PC-9 (cell line): ENCODE data around the gene RHBDL1. TPM values are rescaled to one million over a fixed set of nuclear protein-coding genes. Genes with fewer than 3 reads are reported as not detected.

Experiments used
- BruUV-seq: library from RNA; stranded (reverse); fragments of 400-500 nt; replicated peaks from 2 replicates; lab custom pipeline; 2021; lab: Mats Ljungman, UMichigan
- CTCF ChIA-PET: fragments of 300-600 bp; sonication (Branson Sonifier 250); formaldehyde crosslinking; loops from one replicate; lab custom pipeline; 2022; ENCODE audit warnings: antibody characterized with exemption; lab: Charles Lee
- POLR2A ChIA-PET: fragments of 300-600 bp; sonication (Branson Sonifier 250); formaldehyde crosslinking; loops from one replicate; lab custom pipeline; 2022; ENCODE audit warnings: antibody characterized with exemption; ENCODE audit not compliant: unreplicated experiment; lab: Charles Lee
- DNase-seq, 2 experiments: peaks; one replicate each; pipeline versions ENCODE4 v3.0.0 to v3.0.0-alpha.2; 2015 to 2022; ENCODE audit warnings: mixed read lengths in 1 of 2
- H2AFZ ChIP-seq: fragments of 200-600 bp; sonication (generic); 2 replicates; pipeline ENCODE4 v1.8.1; 2017; ENCODE audit warnings: antibody characterized with exemption
- H3F3A ChIP-seq: fragments of 200-600 bp; sonication (generic); 2 replicates; pipeline ENCODE4 v1.8.1; 2017; ENCODE audit warnings: antibody characterized with exemption, mild to moderate bottlenecking, low read depth; ENCODE audit not compliant: insufficient read depth
- H3K27ac ChIP-seq: fragments of 200-600 bp; sonication (generic); 2 replicates; pipeline ENCODE4 v1.6.1; 2016; ENCODE audit warnings: mixed run types
- H3K27me3 ChIP-seq: fragments of 200-600 bp; sonication (generic); 2 replicates; pipeline ENCODE4 v1.6.1; 2016; ENCODE audit warnings: low read depth, mixed run types; ENCODE audit not compliant: insufficient read depth
- H3K36me3 ChIP-seq: fragments of 200-600 bp; sonication (generic); 2 replicates; pipeline ENCODE4 v1.6.1; 2016; ENCODE audit warnings: low read depth, mixed run types
- H3K4me1 ChIP-seq: fragments of 200-600 bp; sonication (generic); replicated peaks from 2 replicates; pipeline ENCODE4 v1.6.1; 2016; ENCODE audit warnings: mixed run types; ENCODE audit not compliant: insufficient read depth
- H3K4me2 ChIP-seq: fragments of 200-600 bp; sonication (generic); 2 replicates; pipeline ENCODE4 v1.6.1; 2017; ENCODE audit warnings: mixed run types
- H3K4me3 ChIP-seq: fragments of 200-600 bp; sonication (generic); 2 replicates; pipeline ENCODE4 v1.6.1; 2016; ENCODE audit warnings: mixed run types
- H3K79me2 ChIP-seq: fragments of 200-600 bp; sonication (generic); 2 replicates; pipeline ENCODE4 v1.6.1; 2017; ENCODE audit warnings: low read depth, mixed run types
- H3K9me2 ChIP-seq: fragments of 200-600 bp; sonication (generic); 2 replicates; pipeline ENCODE4 v1.8.1; 2017; ENCODE audit warnings: mild to moderate bottlenecking; ENCODE audit not compliant: insufficient read depth
- H3K9me3 ChIP-seq: fragments of 200-600 bp; sonication (generic); 2 replicates; pipeline ENCODE4 v1.8.1; 2016; ENCODE audit warnings: low read depth; ENCODE audit not compliant: insufficient read depth
- H4K20me1 ChIP-seq: fragments of 200-600 bp; sonication (generic); 2 replicates; pipeline ENCODE4 v1.8.1; 2017; ENCODE audit not compliant: insufficient read depth
- EZH2 ChIP-seq: fragments of 200-600 bp; sonication (generic); IDR thresholded peaks from 2 replicates; pipeline ENCODE4 v1.8.0; 2017; ENCODE audit warnings: antibody characterized with exemption, low read depth
- intact Hi-C: fragments of 100-400 bp; cut with micrococcal nuclease; formaldehyde crosslinking; loops from one replicate; pipeline ENCODE4 v1.10.0; 2022; ENCODE audit not compliant: unreplicated experiment
- total RNA-seq: library from RNA; stranded (reverse); gene quantifications from 2 replicates; pipeline ENCODE4 v1.2.3, GENCODE V29; 2021
- TF ChIP-seq, protein P1 (sequence below): fragments of 200-600 bp; sonication (generic); conservative IDR thresholded peaks from 2 replicates; pipeline ENCODE4 v1.6.1; 2017; ENCODE audit warnings: mixed run types, antibody characterized with exemption, mild to moderate bottlenecking, moderate library complexity

The RHBDL1 gene
- total RNA-seq, 1 experiment from 2014 or later: 18.1 TPM

DNA sequence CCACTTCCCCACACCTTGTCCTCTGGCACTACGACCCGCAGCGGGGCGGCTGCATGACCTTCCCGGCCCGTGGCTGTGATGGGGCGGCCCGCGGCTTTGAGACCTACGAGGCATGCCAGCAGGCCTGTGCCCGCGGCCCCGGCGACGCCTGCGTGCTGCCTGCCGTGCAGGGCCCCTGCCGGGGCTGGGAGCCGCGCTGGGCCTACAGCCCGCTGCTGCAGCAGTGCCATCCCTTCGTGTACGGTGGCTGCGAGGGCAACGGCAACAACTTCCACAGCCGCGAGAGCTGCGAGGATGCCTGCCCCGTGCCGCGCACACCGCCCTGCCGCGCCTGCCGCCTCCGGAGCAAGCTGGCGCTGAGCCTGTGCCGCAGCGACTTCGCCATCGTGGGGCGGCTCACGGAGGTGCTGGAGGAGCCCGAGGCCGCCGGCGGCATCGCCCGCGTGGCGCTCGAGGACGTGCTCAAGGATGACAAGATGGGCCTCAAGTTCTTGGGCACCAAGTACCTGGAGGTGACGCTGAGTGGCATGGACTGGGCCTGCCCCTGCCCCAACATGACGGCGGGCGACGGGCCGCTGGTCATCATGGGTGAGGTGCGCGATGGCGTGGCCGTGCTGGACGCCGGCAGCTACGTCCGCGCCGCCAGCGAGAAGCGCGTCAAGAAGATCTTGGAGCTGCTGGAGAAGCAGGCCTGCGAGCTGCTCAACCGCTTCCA lies 42.0 kb upstream of the RHBDL1 start:
- Histone ChIP-seq H3K27ac (no peak overlapping the region), H3K36me3 (no peaks in the 10 kb centered on the region), H3K9me3 (no peaks in the 10 kb centered on the region), H4K20me1 (0 out of 2 replicates have a peak, but pooled peaks cover 6% of the 10 kb centered on the region), H3K9me2 (no peaks in the 10 kb centered on the region), H3K79me2 (peaks cover 19% of the 10 kb centered on the region), H3K4me1 (peaks cover 17% of the 10 kb centered on the region; the same call in 1 of the 2 replicates), H3F3A (peaks cover 6% of the 10 kb centered on the region; the same call in 1 of the 2 replicates), H3K4me2 (no peak overlapping the region), H2AFZ (no peak overlapping the region), H3K27me3 (no peaks in the 10 kb centered on the region), H3K4me3 (no peak overlapping the region)
- ChIA-PET CTCF (no interaction called here), POLR2A (no interaction called here)
- intact Hi-C loops: no loop called here
- TF ChIP-seq, protein P1, sequence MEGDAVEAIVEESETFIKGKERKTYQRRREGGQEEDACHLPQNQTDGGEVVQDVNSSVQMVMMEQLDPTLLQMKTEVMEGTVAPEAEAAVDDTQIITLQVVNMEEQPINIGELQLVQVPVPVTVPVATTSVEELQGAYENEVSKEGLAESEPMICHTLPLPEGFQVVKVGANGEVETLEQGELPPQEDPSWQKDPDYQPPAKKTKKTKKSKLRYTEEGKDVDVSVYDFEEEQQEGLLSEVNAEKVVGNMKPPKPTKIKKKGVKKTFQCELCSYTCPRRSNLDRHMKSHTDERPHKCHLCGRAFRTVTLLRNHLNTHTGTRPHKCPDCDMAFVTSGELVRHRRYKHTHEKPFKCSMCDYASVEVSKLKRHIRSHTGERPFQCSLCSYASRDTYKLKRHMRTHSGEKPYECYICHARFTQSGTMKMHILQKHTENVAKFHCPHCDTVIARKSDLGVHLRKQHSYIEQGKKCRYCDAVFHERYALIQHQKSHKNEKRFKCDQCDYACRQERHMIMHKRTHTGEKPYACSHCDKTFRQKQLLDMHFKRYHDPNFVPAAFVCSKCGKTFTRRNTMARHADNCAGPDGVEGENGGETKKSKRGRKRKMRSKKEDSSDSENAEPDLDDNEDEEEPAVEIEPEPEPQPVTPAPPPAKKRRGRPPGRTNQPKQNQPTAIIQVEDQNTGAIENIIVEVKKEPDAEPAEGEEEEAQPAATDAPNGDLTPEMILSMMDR: no peak
- TF ChIP-seq EZH2: no peak
- BruUV-seq: no TSS peak
- no peak for DNase-seq

- intact Hi-C loops: no loop called here
- no peak overlapping the region for H3K4me3 ChIP-seq
- CTCF ChIA-PET: no interaction called here
- DNase-seq: no peak
- no peaks in the 10 kb centered on the region for H3K36me3 ChIP-seq
- peak overlapping the region; percentile 90; the same call in 1 of the 2 replicates for H3K4me2 ChIP-seq
- no TSS peak for BruUV-seq
- peaks cover 19% of the 10 kb centered on the region for H3K79me2 ChIP-seq
- no peak for TF ChIP-seq EZH2
- TF ChIP-seq, protein P1: no peak
- H3K4me1 ChIP-seq: peaks cover 17% of the 10 kb centered on the region; the same call in 1 of the 2 replicates
- no peaks in the 10 kb centered on the region for H3K9me3 ChIP-seq
- no peaks in the 10 kb centered on the region for H3K9me2 ChIP-seq
- no peaks in the 10 kb centered on the region for H3K27me3 ChIP-seq
- no peak overlapping the region for H2AFZ ChIP-seq
- H3K27ac ChIP-seq: no peak overlapping the region
- H4K20me1 ChIP-seq: 0 out of 2 replicates have a peak, but pooled peaks cover 6% of the 10 kb centered on the region
- H3F3A ChIP-seq: peaks cover 6% of the 10 kb centered on the region
- POLR2A ChIA-PET: interaction anchor here (0.7 kb wide), 1 partner anchor 44 kb away, joined by 3 read pairs; no protein-coding TSS in a partner anchor
Measured at GRCh38 chr16:634051-634670, 41.3 kb upstream of the RHBDL1 start.

DNA sequence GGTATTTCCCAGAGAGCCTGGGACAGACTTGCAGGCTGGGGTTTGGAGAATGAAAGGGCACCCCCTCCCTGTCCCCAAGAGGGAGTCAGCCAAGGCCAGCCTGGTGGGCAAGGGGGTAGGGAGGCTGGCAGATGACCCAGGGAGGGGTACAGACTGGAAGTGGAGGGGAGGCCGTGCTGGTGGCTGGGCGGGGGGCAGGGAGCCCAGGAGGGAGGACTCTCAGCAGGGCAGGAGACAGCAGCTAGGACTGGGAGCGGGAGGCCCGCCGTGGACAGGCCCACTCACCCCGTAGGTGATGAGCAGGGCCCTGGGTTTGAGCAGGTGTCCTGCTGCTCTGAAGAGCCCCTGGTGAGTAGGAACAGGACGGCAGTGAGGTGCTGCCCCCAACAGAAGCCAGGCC lies 40.5 kb upstream of the RHBDL1 start:
- no TSS peak for BruUV-seq
- H3K27ac ChIP-seq: no peak overlapping the region

More for the DNA sequence above, 40.5 kb upstream of the RHBDL1 start:
- TF ChIP-seq EZH2: no peak
- TF ChIP-seq, protein P1: no peak
- ChIA-PET POLR2A (no interaction called here), CTCF (no interaction called here)
- H3K9me2 ChIP-seq: no peaks in the 10 kb centered on the region
- peaks cover 13% of the 10 kb centered on the region for H3F3A ChIP-seq
- intact Hi-C loops: no loop called here
- peak overlapping the region; percentile 90 for H3K4me2 ChIP-seq
- H3K36me3 ChIP-seq: no peaks in the 10 kb centered on the region
- H4K20me1 ChIP-seq: 0 out of 2 replicates have a peak, but pooled peaks cover 4% of the 10 kb centered on the region
- H3K79me2 ChIP-seq: peaks cover 19% of the 10 kb centered on the region
- no peaks in the 10 kb centered on the region for H3K27me3 ChIP-seq
- no peaks in the 10 kb centered on the region for H3K9me3 ChIP-seq
- DNase-seq: no peak
- H3K4me3 ChIP-seq: peak overlapping the region; percentile 80
- peaks cover 17% of the 10 kb centered on the region; the same call in 1 of the 2 replicates for H3K4me1 ChIP-seq
- no peak overlapping the region for H2AFZ ChIP-seq
